NCI-H2107 treated with DMSO at 0.1 percent for 48 hours (cell line): Measurements from ENCODE around the gene ANKRD29.

Experiments
- DNase-seq: peaks from one replicate; lab custom pipeline; 2025; ENCODE audit not compliant: unreplicated experiment; lab: John Stamatoyannopoulos, UW

Gene ANKRD29

DNA sequence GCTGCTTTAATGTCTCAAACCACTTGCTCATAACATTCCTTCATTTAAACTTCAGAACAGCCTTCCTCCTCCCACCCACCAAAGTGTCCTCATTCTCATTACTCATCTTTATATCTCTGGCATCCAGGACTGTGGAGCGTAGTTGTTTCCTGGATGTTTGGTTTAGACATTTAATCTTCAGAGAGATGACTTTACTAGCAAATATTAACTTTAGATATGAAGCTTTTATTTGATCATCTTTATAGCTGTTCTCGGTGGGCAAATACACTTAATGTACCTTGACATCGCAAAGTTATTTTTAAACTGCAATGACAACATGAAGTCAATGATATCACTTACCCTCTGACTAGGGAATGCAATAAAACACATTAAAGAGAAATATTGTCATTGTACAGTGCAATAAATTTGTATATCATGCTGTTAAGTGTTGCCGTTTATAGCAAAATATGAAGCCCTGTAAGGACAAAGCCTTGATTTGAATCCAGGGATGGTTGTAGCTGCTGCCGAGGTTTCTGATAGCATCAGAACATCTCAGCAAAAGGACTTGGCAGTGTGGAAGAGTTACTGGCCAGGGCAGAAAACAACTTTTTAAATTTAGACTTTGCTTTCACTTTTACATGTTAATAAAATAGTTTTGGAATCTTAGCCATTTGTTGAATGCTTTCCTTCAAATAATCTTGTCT is 21.9 kb upstream of the ANKRD29 start:
- no peak for DNase-seq

- no peak for DNase-seq
These were observed 21.0 kb upstream of the ANKRD29 start for GRCh38 chr18:23683671-23684070.

GRCh38 chr18:23683155-23683554 is 20.4 kb upstream of the ANKRD29 start:
- DNase-seq = no peak

DNA sequence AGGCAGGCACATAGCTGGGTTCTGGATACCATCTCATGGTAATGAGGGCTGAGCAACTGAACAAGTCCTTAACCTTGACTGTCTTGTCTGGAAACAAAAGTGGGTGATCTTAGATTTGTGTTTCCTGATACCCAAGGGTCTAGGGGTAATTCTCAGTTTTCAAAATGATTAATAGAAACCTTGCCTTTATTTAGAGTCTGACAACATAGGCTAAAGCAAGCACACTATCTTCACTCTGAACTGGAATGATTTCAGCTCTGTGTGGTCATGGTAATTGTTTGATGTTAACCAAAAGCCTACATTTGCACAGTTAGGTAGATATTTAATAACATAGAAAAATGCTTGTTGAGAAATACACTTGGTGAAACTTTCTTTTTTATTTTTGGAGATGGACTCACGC is 19.8 kb upstream of the ANKRD29 start:
- no peak for DNase-seq

- DNase-seq = no peak
These were observed 19.3 kb upstream of the ANKRD29 start for GRCh38 chr18:23682045-23682444.

- no peak for DNase-seq
These were observed 13.2 kb upstream of the ANKRD29 start for GRCh38 chr18:23675896-23676295.

DNA sequence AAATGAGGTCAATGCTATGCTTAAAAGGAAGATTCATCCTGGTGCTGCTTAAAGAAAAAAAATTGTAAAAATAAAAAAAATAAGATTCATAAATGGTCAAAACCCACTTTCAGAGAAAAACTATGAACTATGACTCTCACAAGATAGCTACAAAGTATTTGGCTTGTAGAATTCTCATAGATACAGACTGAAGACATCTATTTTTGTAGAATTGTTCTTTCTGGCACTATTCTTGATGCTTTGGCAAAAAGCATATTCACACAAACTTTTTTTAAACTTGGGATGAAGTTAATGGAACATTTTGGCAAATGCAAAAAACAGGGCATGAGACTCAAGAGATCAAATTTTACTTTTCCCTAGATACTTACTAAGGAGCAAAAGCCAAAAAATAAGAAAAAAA is 12.5 kb upstream of the ANKRD29 start:
- no peak for DNase-seq

- no peak for DNase-seq
These were observed 11.0 kb upstream of the ANKRD29 start for GRCh38 chr18:23673725-23674124.

- no peak for DNase-seq
These were observed 8.9 kb upstream of the ANKRD29 start for GRCh38 chr18:23671564-23671963.

DNA sequence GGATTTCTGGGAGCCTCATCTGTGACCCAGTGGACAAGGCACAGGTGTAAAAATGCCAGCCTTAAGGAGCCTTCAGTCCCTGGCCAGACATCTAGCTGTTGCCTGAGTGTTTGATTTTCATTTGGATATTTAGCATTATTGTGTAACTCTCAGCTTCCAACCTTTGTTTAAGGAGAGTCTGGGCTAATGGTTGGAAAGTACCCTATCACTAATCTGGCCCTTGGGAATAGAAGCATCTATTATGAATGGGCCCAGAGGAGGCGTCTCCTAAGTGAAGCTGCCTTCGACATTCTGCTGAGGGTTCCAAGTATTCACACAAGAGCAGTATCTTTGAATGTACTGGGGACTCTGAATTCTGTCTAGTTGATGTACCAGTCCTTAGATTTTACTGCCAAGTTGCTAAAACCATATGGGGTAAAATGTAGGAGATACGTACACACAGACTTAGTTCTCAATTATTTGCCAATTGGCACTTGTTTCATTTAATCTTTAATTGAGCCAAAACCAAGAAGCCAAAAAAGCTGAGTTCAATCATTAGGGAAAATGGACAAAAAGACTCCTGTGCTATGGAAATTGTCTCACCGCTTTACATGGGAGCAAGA is 7.2 kb upstream of the ANKRD29 start:
- DNase-seq = peak; percentile 15

DNA sequence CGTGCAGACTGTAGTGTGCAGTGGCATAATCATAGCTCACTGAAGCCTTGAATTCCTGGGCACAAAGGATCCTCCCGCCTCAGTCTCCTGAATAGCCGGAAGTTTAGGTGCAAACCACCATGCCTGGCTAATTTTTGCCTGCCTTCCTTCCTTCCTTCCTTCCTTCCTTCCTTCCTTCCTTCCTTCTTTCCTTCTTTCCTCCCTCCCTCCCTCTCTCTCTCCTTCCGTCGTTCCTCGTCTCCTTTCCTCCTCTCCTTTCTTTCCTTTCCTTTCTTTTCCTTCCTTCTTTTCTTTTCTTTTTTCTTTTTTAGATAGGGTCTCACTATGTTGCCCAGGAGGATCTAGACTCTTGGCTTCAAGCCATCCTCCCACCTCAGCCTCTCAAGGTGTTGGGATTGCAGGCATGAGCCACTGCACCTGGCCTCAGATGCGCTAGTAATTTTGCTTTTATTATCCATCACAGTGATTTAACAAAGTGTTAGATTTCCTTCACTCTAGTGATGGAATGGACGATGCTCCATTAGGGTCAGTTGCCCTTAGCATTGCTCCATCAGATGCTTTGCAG is 6.6 kb upstream of the ANKRD29 start:
- DNase-seq = no peak

- DNase-seq = no peak
These were observed 6.0 kb upstream of the ANKRD29 start for GRCh38 chr18:23668731-23669130.

- no peak for DNase-seq
These were observed 4.4 kb upstream of the ANKRD29 start for GRCh38 chr18:23667114-23667513.

GRCh38 chr18:23664674-23665073 is 2.0 kb upstream of the ANKRD29 start:
- no peak for DNase-seq

GRCh38 chr18:23661735-23662308 is 889 bp downstream of the ANKRD29 start:
- DNase-seq = no peak

DNA sequence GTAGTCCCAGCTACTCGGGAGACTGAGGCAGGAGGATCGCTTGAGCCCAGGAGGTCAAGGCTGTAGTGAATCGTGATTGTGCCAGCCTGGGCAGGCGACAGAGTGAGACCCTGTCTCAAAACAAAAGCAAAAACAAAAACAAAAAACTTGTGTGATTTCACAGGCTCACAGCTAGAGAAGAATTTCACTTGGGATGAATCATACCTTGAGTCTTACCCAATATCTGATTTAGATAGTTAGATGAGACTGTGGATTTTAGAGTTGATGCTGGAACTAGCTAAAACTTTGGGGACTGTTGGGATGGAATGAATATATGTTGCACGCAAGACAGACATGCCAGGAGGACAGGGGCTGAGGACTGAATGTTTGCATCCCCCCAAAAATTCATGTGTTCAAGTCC is 4.4 kb downstream of the ANKRD29 start:
- DNase-seq = no peak

DNA sequence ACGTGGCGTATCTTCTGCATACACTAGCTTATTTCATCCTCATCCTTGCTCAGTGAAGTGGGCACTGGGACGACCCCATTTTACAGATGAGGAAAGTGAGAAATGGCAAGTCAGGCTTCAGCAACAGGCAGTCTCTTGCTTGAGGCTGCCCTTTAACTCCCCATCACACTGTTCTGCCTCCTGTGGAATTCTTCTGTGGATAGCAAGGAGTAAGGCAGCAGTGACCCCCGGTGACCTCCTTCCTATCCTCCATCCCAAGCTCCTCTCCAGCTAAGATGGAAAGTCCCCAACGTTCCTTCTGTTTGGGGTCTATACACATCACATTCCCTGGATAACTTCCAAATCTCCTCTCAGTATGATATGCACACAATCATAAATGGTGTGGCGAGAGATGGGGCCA is 10.5 kb downstream of the ANKRD29 start:
- no peak for DNase-seq

DNA sequence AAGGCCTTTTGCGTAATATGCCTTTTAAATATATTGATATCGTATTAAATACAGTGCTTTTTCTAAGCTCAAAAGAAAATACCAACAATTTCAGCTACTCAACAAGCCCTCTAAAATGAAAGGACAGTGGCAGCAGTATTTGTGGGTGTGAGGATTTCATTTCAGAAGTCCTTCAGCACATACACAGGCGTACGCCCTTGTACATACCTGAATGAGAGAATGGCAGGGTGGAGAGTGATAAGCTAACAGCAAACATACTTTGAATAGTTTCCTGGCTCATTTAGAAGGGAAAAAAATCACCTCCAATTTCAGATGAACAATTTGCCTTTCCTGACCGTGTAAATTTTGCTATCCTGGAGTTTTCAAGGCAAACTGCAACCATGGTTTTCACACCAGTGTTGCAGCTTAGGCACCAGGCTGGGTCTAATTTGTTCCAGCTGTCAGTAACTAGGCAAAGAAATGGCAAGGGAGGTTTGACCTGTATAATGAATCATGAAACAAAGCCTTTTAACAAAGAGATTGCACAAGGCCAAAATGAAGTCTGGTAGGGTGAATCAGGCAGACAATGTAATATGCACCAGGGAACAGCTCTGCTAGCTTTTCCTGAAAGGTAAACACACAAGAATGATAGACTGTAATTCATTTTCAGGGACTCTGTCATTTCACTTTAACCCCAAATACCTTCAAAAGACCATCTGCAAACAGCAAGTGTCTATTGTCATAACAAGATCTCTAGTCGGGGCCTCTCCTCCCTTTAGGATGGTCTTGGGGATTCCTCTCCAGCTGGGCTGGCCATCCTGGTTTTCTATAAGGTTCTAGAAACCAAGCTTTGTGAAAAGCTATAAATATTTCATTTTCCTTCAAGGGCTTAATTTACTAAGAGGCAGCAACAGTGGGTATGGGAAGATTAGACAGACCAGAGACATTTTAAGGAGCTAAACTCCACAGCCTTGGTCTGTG is 11.5 kb downstream of the ANKRD29 start:
- DNase-seq = no peak

GRCh38 chr18:23648940-23649607 is 13.6 kb downstream of the ANKRD29 start:
- peak; percentile 8 for DNase-seq

DNA sequence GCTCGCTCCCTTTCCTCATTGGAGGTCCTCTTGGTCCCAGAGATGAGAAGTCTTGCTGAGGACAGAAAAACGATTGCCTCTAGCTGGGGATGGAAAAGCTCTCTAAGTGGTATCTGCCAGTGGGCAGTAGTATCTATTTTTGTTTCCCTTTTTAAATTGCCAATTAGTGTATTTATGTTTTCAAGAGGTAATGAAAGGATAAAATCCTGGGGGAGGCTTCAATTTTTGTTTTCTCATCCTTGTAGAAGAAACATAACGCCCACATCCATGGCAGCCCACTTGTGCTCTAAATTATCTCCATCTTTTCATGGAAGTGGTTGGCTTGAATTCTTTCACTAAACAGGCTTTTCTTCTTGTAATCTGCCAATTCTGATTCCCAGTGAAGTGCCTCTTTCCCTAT is 14.3 kb downstream of the ANKRD29 start:
- DNase-seq = no peak

DNA sequence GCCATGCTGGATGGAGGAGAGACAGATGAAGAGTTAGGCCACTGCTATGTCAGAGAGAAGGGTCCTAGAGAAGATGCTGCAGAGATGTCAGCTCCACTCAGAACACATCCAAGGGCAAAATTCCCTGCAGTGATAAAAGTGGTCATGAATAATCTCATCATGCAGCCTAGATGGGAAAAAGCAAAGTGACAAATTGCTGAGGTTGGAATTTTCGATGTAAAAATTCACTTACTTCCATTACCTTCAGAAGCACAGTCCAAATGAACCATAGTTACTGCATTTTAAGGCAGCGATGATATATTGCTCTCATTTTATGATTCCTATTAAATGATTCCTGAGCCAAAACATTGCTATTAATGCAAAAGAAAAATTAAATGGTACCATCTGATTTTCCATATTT is 16.4 kb downstream of the ANKRD29 start:
- no peak for DNase-seq
